ENCODE results near the gene GCSAM.

- TF ChIP-seq CTCF (IDR thresholded peaks at IDR 0.05) = no peak
- no peak for TF ChIP-seq POLR2A (IDR thresholded peaks at IDR 0.05)
Measured at GRCh38 chr3:112086875-112087524, 46.0 kb downstream of the GCSAM start.

Data from body of pancreas (tissue), 4 donors.